Breast epithelium (tissue), 3 donors: Measurements from ENCODE around the gene HS6ST3.

Source experiments
- POLR2A ChIP-seq: fragments of 450-650 bp; IDR thresholded peaks from one replicate; pipeline ENCODE4 v1.6.1; 2016; ENCODE audit warnings: antibody characterized with exemption, mild to moderate bottlenecking, moderate library complexity
- POLR2AphosphoS5 ChIP-seq, 3 donors: sonication (generic); formaldehyde crosslinking; IDR thresholded peaks; one replicate each; pipeline ENCODE4 v1.6.1; 2017; ENCODE audit warnings: antibody characterized with exemption in 3 of 3
- TF ChIP-seq, protein P1 (sequence below), 3 donors: fragments of 450-650 bp; IDR thresholded peaks; one replicate each; pipeline ENCODE4 v1.5.1; 2016 to 2017; ENCODE audit warnings: antibody characterized with exemption in 3 of 3, mild to moderate bottlenecking in 3 of 3, moderate library complexity in 3 of 3

GRCh38 chr13:96089749-96090239 lies at the start of gene HS6ST3:
- no peak for TF ChIP-seq POLR2AphosphoS5 (IDR thresholded peaks at IDR 0.05)
- no peak for TF ChIP-seq POLR2A
- TF ChIP-seq, protein P1, sequence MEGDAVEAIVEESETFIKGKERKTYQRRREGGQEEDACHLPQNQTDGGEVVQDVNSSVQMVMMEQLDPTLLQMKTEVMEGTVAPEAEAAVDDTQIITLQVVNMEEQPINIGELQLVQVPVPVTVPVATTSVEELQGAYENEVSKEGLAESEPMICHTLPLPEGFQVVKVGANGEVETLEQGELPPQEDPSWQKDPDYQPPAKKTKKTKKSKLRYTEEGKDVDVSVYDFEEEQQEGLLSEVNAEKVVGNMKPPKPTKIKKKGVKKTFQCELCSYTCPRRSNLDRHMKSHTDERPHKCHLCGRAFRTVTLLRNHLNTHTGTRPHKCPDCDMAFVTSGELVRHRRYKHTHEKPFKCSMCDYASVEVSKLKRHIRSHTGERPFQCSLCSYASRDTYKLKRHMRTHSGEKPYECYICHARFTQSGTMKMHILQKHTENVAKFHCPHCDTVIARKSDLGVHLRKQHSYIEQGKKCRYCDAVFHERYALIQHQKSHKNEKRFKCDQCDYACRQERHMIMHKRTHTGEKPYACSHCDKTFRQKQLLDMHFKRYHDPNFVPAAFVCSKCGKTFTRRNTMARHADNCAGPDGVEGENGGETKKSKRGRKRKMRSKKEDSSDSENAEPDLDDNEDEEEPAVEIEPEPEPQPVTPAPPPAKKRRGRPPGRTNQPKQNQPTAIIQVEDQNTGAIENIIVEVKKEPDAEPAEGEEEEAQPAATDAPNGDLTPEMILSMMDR (IDR thresholded peaks at IDR 0.05) = no peak
